Uterus (tissue), 2 donors: ENCODE results near the gene SCN8A.

Experiments used
- CTCF ChIP-seq, 4 experiments: fragments of 200-600 bp in 2 of 4; fragments of 450-650 bp in 2 of 4; sonication (generic) in 2 of 4; IDR thresholded peaks; one replicate each; pipeline ENCODE4 v1.5.1; 2016 to 2019; ENCODE audit warnings: antibody characterized with exemption in 4 of 4, mild to moderate bottlenecking in 2 of 4, moderate library complexity in 1 of 4
- POLR2A ChIP-seq, 2 donors: fragments of 450-650 bp; IDR thresholded peaks; one replicate each; pipeline ENCODE4 v1.6.1; 2016; ENCODE audit warnings: antibody characterized with exemption in 2 of 2, mild to moderate bottlenecking in 1 of 2, moderate library complexity in 1 of 2

DNA sequence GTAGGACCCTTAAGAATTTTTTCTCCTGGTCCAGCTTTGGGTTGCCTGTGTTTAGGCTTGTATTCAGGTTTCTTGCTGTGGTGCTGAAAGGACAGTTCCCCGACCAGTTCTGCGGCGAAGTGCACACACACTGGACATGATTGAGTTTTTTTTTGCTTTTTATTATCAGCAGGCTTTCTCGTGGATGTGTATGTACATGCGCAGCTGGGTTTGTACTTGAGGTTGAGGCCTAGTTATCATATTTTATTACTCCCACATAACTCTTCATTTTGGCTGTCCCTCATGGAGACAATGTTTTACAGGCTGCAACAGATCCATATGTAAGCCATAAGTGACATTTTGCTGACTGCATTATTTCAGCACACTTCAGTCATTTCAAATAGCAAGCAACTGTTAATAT, 2.5 kb downstream of the SCN8A start:
- TF ChIP-seq CTCF (IDR thresholded peaks at IDR 0.05), result no peak
- TF ChIP-seq POLR2A (IDR thresholded peaks at IDR 0.05), result no peak
